T-helper 9 cell (primary cell): Measurements from ENCODE around the gene KLHL5.
A peak's percentile ranks its signal among the peaks of the same experiment; 100 is the strongest.
"Not testable (repeated sequence)": the region's sequence is repeated elsewhere in the genome, so short reads cannot be mapped to it uniquely, and the experiment has no call there.

Source experiments
- DNase-seq: peaks from one replicate; pipeline ENCODE4 v3.0.0-alpha.2; 2020
- total RNA-seq, 2 donors: gene quantifications; one replicate each; lab custom pipeline; 2026; lab: John Stamatoyannopoulos, UW

The KLHL5 gene
- total RNA-seq, result 49.9 to 50.0 reads per million in 2 donors

GRCh38 chr4:39062094-39062769 lies at the start of gene KLHL5:
Gene KLHL5, plus strand, starts transcription at chr4:39062232. Its CDS starts 421 bp downstream, at chr4:39062653.
- DNase-seq, result no peak

DNA sequence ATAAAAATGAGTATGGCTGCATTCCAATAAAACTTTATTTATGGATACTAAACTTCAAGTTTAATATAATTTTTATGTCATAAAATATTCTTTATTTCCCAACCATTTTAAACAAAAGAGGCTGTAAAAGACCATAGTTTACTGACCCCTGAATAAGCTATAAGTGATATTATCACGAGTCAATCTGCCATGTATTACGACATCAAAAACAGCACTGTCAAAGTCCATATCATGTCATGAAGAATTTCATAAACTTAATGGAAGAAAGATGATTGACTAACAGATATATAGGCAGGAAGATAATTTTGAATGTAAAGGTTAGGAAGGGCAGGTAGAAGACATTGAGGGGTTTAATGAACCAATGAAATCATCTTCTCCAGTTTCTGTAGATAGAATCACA lies 48.0 kb upstream of the KLHL5 start:
- no peak for DNase-seq

GRCh38 chr4:39020130-39020529 lies 41.9 kb upstream of the KLHL5 start:
- no peak for DNase-seq

- DNase-seq, result no peak
These were observed 40.4 kb upstream of the KLHL5 start for GRCh38 chr4:39021631-39022030.

GRCh38 chr4:39022241-39022640 lies 39.8 kb upstream of the KLHL5 start:
- DNase-seq, result no peak

DNA sequence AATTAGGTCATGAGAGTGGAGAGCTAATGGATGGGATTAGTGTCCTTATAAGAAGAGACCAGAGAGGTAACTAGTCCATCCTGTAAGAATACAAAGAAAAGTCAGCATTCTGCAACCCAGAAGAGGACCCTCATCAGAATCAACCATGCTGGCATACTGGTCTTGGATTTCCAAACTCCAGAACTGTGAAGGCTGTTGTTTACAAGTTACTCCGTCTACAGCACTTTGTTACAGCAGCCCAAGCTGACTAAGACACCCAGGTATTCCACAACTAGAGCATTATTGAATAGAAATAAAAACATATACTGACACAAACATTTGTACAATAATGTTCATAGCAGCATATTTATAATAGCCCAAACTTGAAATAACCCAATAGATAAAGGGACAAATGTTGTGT lies 39.0 kb upstream of the KLHL5 start:
- DNase-seq, result no peak

GRCh38 chr4:39024311-39024865 lies 37.6 kb upstream of the KLHL5 start:
- no peak for DNase-seq

DNA sequence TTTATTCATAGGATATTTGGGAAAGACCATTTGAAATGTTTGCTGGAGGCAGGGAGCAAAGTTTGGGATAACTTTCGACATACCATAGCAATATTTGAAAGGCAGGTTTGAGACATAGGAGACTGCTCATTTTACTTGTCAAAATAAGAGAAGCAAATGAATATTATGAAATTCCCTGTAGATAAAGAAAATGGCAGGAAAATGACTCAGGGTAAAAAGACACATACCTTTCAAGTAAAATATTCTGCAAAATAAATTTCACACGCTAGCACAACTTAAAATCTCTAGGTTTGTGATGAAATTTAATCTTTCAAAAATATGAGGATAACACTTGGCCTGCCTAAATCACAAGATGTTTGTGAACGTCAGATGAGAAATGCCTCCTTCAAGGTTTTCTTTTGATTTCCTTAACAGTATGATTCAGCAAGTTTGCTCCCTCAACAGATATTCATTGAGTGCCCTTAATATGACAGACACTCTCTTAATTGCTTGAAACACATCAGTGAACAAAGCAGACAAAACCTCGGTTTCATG lies 36.4 kb upstream of the KLHL5 start:
- no peak for DNase-seq

- no peak for DNase-seq
These were observed 35.9 kb upstream of the KLHL5 start for GRCh38 chr4:39026096-39026495.

GRCh38 chr4:39029752-39030694 lies 32.0 kb upstream of the KLHL5 start:
- DNase-seq, result no peak

DNA sequence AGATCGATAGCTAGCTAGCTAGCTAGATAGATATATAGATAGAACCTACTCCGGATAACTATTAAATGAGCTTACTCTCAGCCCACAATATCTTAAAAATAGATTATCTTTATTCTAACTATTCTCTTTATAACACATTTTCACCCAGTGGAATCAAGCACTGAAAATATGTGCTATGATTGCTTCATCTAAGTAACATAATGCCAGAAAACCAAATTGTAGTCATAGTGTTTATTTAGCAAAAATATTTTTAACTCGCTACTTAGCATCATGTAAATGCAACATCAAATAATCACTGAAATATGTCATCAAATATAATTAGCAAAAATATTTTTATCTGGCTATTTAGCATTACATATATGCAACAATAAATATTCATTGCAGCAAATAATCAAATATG lies 31.3 kb upstream of the KLHL5 start:
- no peak for DNase-seq

DNA sequence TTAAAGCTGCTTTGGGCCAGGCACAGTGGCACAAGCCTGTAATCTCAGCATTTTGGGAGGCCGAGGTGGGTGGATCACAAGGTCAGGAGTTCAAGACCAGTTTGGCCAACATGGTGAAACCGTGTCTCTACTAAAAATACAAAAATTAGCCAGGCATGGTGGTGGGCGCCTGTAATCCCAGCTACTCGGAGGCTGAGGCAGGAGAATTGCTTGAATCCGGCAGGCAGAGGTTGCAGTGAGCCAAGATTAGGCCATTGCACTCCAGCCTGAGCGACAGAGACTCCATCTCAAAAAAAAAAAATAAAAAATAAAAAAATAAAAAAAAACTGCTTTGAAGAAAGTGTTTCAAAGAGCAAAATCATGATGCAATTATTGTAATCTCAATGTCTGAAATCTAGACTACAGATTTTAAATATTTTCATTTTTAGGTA lies 30.4 kb upstream of the KLHL5 start:
- not testable (repeated sequence) for DNase-seq

- DNase-seq, result peak; percentile 9
These were observed 29.6 kb upstream of the KLHL5 start, which contains the start of gene TMEM156 for GRCh38 chr4:39032218-39033085. Gene TMEM156, minus strand, starts transcription at chr4:39032409. Its CDS starts 96 bp downstream, at chr4:39032313.

GRCh38 chr4:39036172-39036571 lies 25.9 kb upstream of the KLHL5 start:
- no peak for DNase-seq

- DNase-seq, result no peak
These were observed 24.6 kb upstream of the KLHL5 start for GRCh38 chr4:39037491-39037825.

GRCh38 chr4:39037941-39038340 lies 24.1 kb upstream of the KLHL5 start:
- DNase-seq, result no peak

- no peak for DNase-seq
These were observed 22.9 kb upstream of the KLHL5 start for GRCh38 chr4:39039108-39039507.

DNA sequence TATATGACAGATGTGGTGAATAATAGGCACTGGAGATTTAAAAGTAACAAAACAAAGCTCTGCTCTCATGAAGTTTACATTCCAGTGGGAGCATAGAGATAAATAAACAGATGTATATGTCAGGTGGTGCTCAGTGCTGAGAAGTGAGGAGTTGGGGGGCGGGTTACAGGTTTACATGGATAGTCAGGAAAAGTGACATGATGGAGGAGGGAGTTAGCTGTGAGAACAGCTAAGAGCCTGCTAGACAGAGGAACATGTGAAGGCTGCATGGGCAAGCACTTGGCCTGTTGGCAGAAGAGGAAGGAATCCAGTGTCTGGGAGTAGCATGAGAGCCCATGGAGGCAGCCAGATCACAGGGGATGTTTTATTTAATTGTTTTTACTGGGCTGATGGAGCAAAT lies 19.7 kb upstream of the KLHL5 start:
- no peak for DNase-seq

DNA sequence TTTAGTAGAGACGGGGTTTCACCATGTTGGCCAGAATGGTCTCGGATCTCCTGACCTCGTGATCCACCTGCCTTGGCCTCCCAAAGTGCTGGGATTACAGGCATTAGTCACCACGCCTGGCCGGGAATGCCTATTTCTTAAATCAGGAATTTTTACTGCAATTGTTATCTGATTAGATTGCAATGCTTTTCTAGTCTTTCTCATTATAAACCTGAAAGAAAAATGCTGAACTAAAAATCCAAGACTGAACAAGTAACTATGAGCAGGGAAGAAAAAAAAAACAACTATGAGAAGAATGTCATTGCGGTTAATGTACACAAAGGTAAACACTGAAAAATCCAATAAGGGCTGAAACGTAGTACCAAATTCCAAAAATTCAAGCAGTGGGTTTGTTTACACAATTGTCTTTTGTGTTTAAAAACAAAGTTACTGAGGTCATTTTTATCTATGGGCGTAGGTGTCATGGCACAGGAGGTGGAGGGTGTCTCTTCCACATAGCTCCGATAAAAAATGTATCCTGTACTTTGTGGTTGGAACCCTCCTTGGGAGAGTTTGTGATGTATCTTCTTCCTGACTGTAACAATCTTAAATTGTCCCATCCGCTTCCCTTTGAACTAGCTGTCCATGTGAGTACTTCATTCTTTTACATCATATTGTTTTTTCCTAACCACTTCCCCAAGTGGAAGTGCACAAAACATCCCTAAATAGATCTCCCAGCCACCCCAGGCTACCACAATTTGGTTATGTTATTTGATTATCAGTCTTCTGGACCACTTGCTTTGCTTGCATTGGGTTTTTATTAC lies 18.8 kb upstream of the KLHL5 start:
- DNase-seq, result no peak

- no peak for DNase-seq
These were observed 18.1 kb upstream of the KLHL5 start for GRCh38 chr4:39043861-39044363.

DNA sequence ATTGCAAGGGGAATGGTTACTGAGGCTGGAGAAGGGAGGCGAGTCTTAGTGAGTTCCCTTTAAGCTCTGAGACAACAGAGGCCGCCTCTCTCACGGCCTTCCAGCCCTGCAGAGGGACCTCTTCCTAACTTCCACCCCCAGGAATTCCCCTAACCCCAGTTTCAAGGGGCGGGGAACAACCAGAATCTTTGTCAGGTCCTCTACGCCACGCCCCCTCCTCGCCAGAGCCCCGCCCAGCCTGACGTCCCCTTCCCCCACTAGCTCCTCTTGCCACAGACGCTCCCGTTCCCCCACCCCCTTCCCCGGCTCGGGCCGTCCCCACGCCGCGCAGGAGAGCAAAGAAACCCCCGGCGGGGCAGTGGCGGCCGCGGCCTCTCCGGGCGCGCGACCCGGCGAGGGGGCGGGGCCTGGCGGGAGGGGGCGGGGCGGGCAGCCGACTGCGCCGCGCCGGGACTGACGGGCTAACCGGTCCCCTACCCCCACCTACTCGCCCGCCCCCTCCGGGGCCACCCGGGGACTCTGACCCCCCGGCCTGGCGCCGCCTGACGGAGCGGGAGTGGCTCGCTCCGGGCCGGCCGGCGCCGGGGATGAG lies 17.6 kb upstream of the KLHL5 start:
- peak; percentile 98 for DNase-seq
